Ecto neural progenitor cell (in vitro differentiated cells): Measurements from ENCODE around the gene LRRC27.
"Not testable (repeated sequence)": the region's sequence is repeated elsewhere in the genome, so short reads cannot be mapped to it uniquely, and the experiment has no call there.

ENCODE experiments used
- DNase-seq: peaks from one replicate; pipeline ENCODE4 v3.0.0-alpha.2; 2018; ENCODE audit warnings: low spot score

The LRRC27 gene

DNA sequence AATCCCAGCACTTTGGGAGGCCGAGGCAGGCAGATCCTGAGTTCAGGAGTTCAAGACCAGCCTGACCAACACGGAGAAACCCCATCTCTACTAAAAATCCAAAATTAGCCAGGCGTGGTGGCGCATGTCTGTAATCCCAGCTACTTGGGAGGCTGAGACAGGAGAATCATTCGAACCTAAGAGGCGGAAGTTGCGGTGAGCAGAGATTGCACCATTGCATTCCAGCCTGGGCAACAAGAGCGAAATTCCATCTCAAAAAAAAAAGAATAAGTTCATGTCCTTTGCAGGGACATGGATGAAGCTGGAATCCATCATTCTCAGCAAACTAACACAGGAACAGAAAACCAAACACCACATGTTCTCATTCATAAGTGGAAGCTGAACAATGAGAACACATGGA is 17.1 kb upstream of the LRRC27 start:
- not testable (repeated sequence) for DNase-seq

- DNase-seq, result no peak
Observed at GRCh38 chr10:132316133-132316532, 15.9 kb upstream of the LRRC27 start.

DNA sequence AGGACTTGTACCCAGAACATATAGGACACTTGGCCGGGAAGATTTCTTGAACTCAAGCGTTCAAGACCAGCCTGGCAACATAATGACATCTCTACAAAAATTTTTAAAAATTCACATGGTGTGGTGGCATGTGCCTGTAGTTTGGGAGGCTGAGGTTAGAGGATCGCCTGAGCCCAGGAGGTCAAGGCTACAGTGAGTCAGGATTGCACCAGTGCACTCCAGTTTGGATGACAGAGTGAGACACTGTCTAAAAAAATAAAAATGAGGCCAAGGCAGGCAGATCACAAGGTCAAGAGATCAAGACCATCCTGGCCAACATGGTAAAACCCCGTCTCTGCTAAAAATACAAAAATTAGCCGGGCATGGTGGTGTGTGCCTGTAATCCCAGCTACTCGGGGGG is 14.5 kb upstream of the LRRC27 start:
- DNase-seq, result not testable (repeated sequence)

DNA sequence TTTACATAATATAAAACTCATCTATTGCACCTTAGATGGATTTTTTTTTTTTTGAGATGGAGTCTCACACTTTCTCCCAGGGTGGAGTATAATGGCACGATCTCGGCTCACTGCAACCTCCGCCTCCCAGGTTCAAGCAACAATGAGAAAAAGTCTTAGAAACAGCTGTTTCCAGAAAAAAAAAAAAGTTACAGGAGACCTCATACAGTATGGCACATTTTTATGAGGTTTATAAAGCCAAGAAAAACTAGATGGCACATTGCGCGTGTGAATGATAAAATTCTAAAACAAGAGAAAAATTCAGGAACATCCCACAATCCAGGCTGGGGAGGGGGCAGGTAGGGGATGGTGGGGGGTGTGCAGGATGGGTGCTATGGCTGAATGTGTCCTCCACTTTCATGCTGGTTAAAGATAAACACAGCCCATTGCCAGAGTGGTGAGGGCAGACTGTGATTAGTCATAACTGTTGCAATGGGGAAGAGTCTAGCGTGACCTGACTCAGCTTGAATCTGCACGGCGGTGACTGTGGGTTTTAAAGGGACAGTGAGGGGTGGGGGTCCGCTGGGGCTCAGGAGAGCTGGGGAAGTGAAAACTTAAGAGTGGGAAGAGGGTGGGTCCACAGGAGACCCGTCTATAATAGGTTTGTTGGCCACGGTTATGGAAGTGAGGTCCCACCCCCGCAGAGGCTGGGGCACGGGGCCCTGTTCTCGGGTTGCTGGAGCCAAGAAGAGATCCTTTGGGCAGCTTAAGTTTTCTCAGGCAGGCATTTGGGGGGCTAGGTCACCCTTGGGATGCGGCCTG is 11.9 kb upstream of the LRRC27 start:
- DNase-seq, result no peak

DNA sequence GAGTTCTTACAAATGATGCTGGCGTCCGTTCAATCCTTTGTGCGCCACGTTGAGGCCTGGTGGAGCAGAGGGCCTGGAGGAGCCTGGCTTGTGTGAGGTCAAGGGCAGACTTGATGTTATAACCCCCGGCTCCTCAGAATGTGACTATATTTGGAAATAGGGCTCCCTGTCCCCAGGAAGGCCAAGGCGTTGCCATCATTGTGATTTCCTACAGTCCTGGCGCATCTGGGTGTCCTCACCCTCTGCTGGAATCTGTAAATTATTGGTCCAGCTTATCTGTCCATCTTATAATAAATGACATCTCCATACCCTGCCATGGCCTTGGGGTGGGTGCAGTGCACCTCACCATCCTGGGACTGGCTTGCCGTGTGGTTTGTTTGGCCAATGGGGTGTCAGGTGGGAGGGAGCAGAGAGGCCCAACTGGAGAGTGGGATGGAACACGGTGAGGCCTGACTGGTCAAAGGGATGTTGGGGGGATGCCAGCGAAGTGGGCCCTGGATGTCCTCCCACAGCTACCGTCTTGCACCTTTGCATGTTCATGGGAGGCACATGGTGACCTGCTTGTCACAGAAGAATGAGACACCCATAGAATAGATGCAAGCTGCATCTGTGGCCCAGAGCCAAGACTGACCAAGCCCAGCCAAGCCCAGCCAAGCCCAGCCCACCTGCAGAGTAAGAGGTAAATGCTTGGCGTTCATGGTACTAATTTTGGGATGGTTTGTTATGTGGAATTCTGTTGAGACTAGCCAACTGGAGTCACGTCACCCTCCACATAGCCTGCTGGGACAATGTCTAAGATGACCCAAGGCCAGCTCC is 11.1 kb upstream of the LRRC27 start:
- no peak for DNase-seq

GRCh38 chr10:132321726-132322125 is 10.3 kb upstream of the LRRC27 start:
- DNase-seq, result no peak

DNA sequence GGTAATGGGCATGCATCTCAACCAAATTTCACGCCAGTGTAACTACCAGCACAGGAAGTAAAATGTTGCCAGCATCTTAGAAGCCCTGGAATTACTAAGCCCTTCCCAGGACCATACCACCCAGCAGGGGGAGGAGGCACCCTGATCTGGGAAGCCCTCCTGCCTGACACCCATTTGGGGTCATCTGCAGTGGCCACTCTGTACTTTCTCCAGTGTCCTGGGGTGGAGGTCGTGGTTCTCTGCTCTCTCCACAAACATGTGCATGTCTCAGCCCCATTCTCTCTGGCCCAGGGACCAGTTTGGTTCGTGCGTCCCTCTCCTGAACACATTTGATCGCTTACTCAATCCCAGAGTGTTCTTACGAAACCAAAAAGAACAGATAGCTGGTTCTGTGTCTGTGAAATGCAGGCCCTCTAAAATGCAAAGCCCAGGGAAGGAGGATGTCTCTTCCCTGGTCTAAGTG is 9.4 kb upstream of the LRRC27 start:
- DNase-seq, result no peak

DNA sequence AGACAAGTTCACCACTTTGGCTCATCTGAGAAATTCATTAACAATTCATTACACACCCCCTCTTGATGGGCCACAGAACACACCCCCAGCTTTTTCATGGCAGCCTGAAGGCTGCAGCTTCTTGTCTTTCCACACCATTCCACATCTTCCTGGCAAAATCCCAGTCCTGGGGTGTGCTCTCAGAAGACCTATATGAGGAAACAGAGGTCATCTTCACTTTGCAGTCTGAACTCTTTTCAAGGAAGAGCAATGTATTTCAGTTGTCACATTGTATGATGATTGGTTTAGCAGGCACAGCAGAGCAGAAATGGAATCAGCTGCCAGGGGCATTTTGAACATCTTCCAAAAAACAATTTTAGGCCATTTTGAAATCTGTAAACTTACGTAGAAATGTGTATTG is 7.8 kb upstream of the LRRC27 start:
- no peak for DNase-seq

DNA sequence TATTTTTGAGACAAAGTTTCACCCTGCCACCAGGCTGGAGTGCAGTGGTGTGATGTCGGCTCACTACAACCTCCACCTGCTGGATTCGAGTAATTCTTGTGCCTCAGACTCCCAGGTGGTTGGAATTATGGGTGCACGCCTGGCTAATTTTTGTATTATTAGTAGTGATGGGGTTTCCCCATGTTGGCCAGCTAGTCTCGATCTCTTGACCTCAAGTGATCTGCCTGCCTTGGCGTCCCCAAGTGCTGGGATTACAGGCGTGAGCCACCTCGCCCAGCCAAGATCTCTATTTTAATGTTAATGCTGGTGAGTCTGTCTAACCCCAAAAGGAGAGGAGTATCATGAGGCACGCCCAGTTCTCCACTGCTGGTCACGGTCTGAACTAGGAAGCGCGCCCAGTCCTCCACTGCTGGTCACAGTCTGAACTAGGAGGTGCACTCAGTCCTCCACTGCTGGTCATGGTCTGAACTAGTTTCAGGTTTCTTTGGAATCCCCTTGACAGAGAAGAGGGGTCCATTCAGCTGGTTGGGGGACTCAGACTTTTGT is 5.6 kb upstream of the LRRC27 start:
- DNase-seq, result no peak

- DNase-seq, result no peak
Observed at GRCh38 chr10:132326925-132327324, 5.1 kb upstream of the LRRC27 start.

DNA sequence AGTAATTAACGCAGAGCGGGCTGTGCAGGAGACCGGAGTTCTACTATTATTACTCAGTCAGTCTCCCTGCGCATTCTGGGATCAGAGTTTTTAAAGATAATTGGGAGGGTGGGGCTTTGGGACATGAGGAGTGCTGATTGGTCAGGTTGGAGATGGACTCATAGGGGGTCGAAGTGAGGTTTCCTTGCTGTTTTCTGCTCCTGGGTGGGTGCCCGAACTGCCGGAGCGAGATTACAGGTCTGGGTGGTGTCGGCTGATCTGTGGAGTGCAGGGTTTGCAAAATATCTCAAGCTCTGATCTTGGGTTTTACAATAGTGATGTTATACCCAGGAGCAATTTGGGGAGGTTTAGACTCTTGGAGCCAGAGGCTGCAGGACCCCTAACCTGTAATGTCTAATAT is 3.9 kb upstream of the LRRC27 start:
- DNase-seq, result no peak

DNA sequence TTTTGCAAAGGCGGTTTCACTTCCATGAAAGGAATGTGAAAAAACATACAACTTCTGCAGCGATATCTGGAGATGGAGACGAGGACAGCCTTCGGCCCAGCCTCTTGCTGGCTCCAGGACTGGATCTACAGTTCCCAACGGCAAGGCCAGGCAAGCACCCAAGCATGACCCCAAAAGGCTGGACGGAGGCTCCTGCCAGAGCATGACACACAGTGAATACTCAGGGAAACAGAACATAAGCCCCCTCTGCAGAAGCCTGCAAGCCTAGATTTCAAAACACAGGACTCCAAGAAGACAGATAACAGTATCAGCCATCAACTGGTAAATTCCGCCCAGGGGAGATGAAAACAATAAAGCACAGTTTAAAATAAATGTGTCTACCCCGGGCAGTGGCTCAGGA is 3.3 kb upstream of the LRRC27 start:
- DNase-seq, result no peak

DNA sequence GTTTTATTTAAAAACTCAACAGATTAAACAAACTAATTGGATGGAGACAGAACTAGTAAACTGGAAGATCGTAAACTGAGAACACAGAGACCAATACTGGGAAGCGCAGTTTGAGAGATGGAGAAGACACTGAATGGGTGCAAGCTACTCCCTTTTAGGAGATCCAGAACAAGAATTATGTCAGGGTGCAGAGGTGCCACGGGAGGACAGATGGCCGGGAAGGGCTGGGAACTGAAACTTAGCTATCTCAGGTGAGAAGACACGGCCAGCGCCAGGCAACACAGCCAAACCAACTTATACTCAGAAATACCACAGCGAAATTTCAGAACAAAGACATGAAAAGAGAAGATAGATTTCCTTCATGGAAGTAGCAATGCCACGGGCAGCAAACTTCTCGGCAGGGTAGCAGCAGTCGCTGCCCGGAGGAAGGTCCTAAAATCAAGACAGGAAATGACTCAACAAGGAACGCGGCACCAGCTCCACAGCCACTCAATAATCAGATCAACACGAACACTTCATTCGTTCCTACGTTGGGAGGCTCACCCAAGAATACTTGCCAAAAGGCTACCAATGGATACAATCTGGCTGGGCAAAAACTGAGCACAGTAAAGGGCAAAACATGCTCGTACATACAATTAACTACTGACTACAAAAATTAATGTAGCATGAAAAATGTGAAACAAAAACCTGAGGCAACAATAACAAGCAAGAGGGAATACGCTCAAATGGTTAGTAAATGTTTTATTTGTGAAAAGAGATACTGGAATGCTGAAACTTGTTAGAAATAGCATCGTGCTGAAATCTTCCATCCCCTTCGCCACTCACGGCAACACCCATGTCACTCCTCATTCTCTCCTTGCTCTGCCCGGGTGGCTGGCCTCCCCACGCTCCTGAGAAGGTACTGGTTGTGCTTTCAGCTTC is 2.2 kb upstream of the LRRC27 start:
- no peak for DNase-seq

GRCh38 chr10:132330486-132330833 is 1.5 kb upstream of the LRRC27 start:
- DNase-seq, result no peak

GRCh38 chr10:132332433-132332754 is 401 bp downstream of the LRRC27 start:
- no peak for DNase-seq

- DNase-seq, result no peak
Observed at GRCh38 chr10:132333386-132333785, 1.4 kb downstream of the LRRC27 start.

GRCh38 chr10:132334631-132335188 is 2.7 kb downstream of the LRRC27 start:
- DNase-seq, result no peak

- DNase-seq, result no peak
Observed at GRCh38 chr10:132335189-132336063, 3.4 kb downstream of the LRRC27 start.

DNA sequence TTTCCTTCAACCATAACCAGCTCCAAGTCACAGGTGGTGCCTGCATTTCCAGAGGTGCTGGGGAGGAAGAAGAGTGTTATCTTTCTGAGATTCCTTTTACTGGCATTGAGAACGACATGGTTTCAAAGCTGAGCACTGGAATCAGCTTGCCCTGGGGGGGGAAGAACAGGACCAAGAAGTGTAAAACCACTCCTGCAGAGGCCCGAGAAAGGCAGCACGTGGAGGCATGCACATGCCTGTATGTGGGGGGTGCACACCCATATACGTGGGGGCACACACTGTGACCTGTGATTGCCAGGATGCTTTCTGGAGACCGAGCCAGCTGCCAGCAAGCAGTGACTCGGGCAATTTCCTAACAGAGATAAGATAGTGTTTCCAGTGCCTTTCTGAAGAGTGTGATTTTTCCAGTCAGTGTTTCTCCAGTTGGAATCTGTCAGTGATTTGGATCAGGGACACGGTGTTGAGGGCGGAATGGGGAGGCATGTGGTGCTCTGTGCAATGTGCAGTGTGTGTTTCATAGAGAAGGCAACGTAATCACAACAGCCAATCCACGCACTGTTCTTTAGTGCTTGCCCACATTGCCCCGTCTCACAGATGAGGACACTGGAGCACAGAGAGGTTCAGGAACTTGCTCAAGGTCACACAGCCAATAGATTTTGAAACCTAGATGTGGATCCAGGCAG is 4.2 kb downstream of the LRRC27 start:
- DNase-seq, result no peak

DNA sequence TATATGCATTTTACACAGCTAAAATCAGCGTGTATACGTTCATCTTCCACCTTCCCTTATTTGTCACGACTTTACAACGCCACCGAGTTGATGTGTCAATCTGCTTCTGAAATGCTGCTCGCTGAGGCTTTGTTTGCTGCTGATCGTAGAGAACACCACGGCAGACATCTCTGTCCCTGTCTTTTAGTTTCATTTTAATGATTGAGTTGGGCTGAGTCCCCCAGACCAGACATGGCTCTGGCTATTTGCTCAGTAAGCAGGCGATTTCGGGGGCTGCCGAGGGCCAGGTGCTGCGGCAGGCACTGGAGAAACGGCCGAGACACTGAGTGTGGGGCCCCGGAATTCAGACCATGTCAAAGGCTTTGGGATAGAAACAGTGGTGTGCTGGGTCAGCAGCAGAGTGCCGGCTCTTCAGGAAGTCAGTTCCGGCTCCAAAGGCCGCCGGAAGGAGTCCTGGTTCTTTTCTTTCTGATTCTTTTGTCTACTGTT is 5.0 kb downstream of the LRRC27 start:
- DNase-seq, result no peak
